HG02763 (cell line): ENCODE results near the gene EML6.
"Not testable (repeated sequence)": the region's sequence is repeated elsewhere in the genome, so short reads cannot be mapped to it uniquely, and the experiment has no call there.

Experiments used
- ATAC-seq: cut with Tn5 transposase; IDR thresholded peaks from one replicate; pipeline ENCODE4 v1.9.1; 2021; ENCODE audit warnings: mild to moderate bottlenecking, moderate library complexity; ENCODE audit not compliant: unreplicated experiment

Gene EML6

DNA sequence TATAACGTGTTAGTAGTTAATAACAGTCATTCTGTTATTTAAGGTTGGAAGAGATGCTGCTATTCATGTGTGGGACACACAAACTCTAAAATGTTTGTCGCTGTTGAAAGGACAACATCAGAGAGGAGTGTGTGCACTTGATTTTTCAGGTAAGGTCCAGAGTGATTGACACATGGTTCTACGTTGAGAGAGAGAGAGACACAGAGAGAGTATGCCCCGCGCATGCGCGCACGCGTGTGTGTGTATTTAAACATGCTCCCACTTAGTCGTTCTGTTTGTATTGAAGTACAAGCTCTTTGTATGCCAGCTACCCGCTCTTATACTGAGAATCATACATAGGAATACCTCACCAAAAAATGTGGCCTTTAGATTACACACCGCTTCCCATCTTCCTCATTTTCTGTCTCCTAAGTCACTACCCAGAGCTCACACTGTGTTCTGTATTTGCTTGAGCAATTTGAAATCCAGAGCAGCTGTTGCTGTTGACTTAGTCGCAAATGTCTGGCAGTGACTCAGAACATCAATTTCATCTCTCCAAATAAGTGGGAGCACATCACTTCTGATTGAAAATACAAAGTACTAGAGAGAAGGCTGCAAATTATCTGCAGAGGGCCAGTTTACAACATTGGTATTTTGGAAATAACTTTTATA, 148.1 kb downstream of the EML6 start:
- no peak for ATAC-seq

DNA sequence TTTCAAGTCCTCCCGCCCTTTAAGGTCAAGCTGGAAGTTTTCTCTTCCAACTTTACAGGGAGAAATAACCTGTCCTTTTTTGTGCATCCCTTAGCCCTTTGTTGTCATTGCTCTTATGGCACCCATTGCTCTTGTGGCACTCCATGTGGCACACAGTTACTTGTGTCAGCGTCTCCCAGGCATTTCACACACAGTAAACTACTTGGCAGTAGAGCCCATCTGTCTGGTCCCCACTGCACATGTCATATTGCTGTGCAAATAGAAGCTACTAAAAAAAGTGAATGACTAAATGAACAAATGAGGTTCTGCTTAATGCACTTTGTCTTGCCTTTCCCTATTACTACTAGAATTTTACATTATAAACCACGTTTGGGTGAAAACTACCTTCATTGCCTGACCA, 149.3 kb downstream of the EML6 start:
- no peak for ATAC-seq

DNA sequence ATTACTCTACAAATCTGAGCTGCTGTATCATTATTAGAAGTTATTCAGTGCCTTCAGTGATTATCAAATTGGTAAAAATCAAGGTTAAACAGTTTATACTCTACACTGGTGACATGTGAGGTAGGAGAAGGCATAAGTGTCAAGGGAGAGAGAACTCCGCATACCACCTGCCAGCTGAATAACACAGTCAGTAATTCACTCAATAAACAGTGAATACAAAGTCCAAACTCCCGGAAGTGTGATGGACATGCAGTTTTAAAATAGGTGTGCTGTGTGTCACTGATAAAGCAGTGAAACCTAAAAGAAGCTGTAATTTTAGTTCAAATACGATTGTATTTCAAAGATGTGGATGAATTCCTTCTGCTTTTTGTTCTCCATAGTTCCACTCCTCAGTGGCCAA, 149.8 kb downstream of the EML6 start:
- not testable (repeated sequence) for ATAC-seq

DNA sequence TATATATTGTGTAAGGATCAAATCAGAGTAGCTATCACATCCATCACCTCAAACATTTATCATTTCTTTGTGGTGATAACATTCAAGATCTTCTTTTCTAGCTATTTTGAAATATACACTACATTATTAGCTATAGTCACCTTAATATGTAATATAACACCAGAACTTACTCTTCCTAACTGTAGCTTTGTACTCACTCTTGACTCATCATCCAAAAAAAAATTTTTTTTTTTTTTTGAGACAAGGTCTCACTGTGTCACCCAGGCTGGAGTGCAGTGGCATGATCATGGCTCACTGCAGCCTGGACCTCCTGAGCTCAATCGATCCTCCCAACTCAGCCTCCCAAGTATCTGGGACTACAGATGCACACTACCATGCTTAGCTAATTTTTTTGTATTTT, 153.3 kb downstream of the EML6 start:
- ATAC-seq, result no peak

DNA sequence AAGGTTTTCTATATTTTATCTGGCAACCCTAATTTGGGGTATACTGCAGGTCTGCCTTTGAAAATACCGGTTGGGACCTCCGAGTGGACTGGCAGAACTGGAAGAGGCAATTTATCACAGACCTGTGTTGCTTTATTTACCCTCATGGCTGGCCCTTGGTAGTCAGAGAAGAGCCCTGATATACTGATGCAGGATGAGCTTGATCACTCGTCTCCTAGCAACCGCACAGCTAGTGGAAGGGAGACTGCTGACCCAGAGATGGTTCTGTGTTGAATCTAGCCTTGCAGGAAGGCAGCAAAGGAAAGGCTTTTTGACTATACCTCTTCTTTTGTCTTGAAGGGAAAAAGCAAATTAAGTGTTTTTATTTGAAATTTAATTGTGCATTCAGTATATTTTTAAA, 154.7 kb downstream of the EML6 start:
- ATAC-seq, result no peak

DNA sequence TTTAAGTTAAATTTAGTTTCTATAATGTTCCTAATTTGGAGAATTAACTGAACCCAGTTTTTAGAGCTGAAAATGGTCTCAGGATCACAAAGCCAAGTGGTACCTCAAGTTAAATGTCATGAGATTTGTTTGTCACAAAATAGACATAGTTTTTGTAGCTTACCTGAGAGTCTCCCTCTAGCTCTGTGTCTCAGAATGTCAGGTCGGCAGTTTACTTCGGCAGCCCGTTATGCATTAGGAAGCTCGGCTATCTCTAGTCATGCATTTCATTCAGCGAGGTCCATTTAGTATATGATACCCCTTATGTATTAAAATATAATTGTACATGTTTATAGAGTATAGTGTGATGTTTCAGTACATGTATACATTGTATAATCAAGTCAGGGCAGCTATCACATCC, 155.6 kb downstream of the EML6 start:
- no peak for ATAC-seq

DNA sequence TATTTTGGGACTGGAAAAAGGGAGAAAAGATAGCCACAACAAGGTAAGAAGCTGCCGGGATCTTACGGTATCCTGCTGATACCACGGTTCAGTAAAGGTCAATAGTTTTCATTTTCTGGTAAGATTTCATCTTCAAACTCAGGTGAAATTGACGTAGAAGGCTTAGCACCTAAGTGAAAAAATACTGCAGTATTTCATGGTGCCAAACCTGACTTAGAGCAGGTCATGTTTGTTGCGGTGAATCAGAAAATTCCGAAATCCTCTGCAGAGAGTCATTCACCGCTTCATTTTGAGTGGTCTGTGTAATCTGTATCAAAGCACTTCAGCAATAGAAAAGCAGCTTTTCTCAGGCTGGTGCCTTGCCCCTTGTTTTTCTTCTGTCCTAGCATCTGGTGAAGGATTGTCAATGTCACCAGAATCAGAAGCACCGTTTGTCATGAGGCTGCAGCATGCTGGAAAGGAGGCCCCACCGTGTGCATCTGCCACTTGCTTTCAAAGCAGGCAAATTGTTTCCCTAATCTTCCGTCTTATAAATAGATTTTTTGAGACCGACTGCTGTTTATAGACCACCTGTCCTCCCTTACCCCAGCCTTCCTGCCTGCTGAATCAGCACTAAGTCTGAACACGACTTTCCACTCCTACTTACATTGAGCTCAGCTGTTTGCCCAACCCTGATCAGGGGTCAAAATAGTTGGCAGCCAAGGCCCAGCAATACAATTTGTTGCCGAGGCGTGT, 156.3 kb downstream of the EML6 start:
- ATAC-seq, result no peak

DNA sequence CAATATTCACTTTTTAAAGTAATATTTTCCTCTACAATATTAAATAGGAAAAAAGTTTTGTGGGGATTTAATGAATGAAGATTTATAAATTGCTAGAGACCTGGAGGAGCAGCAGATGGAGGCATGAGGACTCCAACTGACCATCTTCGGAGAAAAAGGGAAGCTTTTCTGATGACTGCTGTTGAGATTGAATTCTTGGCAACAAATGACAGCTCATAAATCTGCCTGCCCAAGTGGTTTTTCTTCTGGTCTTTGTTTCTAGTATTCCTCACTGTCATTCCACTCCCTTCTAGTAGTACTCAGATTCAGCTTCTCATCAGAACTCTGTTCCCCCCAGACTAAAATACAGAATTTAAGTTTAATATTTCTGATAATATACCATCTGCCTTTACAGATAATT, 157.0 kb downstream of the EML6 start:
- no peak for ATAC-seq

DNA sequence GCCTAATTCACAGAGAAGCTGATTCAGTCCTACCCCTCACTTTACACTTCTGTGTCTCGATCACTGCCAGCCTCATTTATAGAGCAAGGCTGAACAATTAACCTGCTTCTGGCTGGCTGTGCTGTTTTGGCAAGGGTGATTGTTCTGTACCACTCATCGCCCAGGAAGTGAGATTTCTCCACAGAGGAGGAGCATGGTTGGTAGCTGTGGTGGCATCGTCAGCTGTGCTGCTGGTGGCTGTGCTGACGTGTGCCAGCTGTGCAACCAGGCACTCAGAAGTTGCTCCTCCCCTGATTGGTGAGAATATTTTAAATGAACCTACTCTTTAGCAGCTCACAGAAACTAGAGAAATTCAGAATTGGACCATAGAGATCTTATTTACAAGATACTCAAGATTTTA, 158.3 kb downstream of the EML6 start:
- no peak for ATAC-seq

DNA sequence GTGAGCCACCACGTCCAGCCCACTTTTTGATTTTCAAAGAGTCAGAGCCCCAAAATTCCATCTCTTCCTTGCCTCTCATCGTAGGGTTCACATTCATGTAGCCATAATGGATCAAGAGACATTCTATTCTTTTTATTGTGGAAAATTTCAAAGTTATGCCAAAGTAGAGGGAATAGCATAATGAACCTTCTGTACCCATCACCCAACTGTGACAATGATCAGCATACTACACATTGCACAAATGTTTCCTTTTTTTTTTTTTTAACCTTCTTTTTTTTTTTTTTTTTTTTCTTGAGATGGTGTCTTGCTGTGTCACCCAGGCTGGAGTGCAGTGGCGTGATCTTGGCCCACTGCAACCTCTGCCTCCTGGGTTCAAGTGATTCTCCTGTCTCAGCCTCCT, 162.4 kb downstream of the EML6 start:
- no peak for ATAC-seq

DNA sequence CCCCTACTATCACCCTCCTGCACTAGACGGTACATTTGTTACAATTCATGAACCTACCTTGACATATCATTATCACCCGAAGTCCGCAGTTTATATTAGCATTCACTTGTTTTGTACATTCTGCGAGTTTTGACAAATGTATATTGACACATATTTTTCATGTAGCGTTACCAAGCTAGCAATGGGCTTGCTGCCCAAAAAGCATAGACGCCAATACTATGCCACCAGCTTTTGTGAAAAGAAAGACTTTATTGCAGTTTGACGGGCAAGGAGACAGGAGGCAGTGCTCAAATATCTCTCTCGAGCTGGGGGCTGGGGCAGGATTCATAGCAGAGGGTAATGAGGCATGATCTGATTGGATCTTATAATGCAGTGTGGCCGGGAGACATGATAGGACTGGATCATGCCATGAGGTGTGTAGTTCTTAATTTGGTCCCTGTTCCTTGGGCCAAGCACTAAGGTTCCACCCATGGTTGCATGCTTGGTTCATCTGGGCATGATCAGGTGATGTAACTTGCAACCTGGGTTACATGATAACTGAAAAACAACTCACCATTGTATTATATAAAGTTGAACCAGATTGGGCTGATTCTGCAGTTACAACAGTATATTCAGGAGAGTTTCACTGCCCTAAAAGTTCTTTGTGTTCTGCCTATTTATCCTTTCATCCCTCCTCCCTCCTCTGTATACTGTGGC, 164.5 kb downstream of the EML6 start:
- ATAC-seq, result no peak

DNA sequence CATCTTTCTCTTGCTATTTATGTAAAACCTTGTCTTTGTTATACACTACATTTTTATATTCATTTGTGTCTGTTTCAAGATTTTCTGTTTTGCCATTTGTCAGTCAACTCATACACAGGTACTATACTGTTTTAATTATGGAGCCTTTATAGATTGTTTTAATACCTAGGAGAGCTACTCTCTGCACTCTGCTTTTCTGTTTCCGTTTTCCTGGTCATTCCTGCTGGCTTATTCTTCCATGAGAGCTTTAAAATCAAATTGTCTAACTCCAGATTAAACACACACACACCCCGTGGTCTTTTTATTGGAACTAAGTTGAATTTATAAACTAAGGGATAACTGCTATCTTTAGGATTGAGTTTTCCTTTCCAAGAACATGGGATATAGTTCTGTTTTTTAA, 165.6 kb downstream of the EML6 start:
- ATAC-seq, result no peak

DNA sequence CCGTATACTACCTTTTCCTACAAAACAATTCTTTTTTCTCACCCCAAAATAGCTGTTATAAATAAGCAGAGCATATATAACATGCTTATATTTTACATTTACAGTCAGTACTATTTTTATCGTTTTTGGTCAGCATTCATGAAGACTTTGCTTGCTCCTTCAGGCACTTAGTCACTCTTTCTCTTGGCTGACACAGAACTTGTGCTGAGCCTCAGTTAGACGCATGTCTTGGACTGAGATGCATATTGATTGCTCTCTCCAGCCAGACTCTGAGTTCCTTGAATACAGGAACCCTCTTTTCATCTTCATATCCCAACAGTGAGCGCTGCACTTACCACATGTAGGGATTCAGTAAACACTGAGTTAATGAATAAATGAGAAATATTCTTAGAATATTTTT, 168.4 kb downstream of the EML6 start:
- no peak for ATAC-seq

DNA sequence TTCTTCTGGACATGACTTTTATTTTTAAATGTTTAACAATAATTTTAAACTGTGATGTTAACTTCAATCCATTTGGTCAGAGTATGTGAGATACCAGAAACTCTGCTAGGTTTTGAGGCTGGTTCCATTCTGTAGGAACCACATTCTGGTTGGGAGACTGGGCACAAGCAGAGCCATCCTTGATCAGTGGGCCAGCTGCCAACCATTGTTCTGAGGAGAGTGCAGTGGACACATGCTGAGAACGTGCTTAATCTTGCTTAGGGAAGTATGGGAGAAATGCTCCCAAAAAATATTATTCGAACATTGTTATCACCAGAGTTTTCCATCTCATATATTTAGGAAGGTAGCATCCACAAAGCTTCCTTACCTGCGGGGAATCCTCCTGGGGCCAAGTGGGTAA, 171.0 kb downstream of the EML6 start:
- ATAC-seq, result no peak

DNA sequence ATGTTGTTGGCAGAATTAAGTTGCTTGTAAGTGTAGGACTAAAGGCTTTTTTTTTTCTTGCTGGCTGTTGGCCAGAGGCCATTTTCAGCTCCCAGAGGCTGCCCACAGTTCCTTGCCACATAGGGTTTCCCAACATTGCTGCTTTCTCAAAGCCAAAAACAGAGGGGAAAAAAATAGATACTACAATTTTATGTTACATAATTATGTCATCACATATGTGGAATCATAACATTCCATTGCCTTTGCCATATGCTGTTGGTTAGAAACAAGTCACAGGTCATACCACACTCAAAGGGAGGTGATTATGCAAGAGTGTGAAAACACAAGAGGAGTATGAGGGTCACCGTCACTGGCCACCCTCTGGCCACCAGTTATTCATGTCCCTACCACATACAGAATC, 172.3 kb downstream of the EML6 start:
- no peak for ATAC-seq

DNA sequence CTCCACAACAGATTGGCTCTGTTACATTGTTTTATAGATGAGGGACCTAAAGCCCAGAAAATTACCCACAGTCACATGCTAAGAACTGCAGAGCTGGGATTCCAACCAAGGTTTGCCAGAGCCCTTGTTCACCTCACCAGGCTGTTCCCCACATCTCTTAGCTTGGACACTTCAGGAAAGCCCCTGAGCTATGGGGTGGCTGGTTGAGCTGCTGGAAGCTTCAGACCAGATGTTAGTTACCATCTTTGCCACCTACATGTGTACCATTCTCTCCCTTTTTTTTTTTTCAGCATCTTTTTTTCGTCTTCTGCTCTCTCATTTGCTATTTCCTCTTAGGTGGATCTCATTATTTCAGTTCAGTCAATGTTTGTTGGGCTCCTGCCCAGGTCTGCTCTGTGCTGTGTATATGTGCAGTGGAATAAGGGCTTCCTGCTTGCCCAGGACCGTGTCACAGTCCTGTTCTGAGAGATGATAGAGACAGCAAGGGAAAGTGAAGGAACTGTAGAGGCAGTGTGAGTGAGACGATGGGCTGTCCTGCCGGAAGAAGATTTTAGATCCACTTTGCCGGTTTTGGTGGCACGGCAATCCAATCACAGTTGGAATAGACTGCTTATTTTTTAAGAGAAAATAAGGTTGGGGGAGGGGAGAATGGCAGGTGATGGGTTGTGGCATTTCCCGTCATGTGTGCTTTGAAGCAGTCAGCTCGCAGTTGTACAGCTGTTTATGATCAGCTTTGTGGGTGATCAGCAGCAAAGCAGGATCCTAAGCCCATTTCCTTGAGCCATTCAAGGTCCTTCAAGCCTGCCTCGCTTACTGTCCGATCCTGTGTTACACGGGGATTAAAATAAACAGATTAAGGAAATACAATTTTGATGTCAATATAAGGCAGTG, 174.2 kb downstream of the EML6 start:
- no peak for ATAC-seq

DNA sequence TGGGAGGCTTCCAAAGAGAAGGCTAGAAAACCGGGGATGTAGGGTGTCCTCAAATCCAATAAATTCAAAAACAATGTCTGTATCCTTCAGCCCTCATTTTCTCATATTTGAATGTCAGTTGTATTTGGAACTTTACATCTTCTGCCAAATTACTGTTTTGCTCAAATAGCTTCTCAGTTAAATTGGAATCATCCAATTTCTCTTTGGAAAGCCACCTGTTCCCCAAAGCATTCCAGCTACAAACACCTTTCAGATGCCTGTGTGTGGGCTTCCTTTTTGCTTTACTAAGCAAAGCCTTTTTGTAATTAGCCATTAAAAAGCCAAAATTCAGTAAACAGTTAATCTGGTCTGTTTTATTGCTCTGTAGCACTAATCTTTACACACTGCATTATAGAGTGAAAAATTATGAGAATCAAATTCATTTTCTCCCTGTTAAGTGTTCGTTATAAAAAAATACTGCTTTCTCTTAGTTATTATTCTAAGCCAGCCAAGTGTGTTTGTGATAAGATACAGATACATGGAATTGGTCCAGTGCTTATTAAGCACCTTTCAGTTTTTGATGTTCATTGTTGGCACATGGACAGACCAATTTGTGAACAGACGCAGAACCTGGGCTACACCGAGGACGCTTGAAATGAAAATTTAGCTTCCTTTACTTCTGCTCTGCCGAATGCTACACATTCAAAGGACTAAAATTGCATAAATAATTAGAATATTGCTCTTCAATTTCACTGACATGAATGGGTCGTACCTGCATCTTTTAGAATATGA, 175.2 kb downstream of the EML6 start:
- no peak for ATAC-seq

DNA sequence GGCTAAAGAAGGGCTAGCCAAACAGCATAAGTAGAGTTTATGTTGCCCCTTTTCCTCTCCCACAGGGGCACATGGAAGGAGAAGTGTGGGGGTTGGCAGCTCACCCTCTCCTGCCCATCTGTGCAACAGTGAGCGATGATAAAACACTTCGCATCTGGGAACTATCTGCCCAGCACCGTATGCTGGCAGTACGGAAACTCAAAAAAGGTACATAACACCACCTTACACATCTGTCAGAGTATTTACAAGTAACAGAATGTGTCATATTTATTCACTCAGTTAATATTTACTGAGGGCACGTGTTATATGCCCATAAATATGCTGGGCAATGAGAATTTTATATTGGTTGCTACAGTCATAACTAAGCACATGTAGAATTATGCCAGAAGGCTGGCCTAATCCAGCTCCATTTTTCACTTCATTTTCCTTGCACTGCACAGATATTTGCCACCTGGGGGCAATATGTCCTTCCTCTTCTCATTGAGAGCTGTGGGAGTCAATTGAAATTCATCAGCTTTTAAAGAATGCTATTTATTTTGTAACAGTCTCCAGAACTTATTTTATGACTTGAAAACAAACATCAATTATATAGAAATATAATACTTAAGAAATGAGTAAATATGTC, 176.2 kb downstream of the EML6 start:
- ATAC-seq, result no peak

DNA sequence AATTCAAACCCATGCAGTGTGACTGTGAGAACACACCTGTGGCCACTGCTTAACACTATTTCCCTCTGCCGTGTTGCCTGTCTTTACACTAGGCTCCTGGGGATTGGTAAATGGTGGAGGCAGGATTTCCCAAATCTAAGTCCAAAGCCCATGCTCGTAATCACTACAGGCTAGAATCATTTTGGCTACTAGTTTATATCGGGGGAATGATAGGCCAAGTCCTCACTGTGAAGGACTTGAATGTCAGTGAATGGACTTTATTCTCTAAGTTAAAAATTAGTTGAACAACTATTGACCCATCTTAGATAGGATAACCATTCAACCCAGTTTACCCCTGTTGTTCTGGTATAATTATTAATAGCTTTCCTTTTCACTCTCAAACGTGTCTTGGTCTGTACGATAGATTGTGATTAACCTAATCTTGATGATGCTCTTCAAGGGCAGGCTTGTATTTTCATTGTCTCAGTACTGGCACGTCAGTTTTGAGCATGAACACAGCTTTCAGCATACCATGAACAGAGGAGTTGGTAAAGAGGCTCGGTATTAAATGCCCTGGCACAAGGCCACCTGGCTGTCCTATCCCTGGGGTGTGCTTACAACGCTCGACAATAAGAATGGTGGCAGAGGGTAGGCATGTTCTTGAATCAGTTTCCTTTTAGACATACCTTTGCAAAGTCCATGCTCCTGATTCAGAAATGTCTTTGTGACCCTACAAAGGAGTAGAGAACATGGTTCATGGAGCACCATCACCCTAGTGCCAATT, 177.9 kb downstream of the EML6 start:
- no peak for ATAC-seq
